Trophoblast cell (in vitro differentiated cells and primary cell): ENCODE results near the gene ATP2C2.

Experiments
- DNase-seq, 2 donors: peaks; one replicate each; pipeline ENCODE4 v3.0.0-alpha.2; 2016
- H2AFZ ChIP-seq: 2 replicates; pipeline ENCODE4 v1.6.1; 2013; ENCODE audit warnings: low read length, moderate library complexity, mild to moderate bottlenecking; ENCODE audit not compliant: insufficient read depth, poor library complexity
- H2AK5ac ChIP-seq: 2 replicates; pipeline ENCODE4 v1.6.1; 2013; ENCODE audit warnings: mild to moderate bottlenecking, low read length
- H2BK120ac ChIP-seq: 2 replicates; pipeline ENCODE4 v1.6.1; 2013; ENCODE audit warnings: low read length, mild to moderate bottlenecking, moderate library complexity; ENCODE audit not compliant: insufficient read depth, poor library complexity
- H2BK12ac ChIP-seq: 2 replicates; pipeline ENCODE4 v1.6.1; 2013; ENCODE audit warnings: mild to moderate bottlenecking, low read length, moderate library complexity
- H2BK5ac ChIP-seq: 2 replicates; pipeline ENCODE4 v1.6.1; 2013; ENCODE audit warnings: low read length, low read depth, moderate library complexity, mild to moderate bottlenecking; ENCODE audit not compliant: poor library complexity
- H3K14ac ChIP-seq: 2 replicates; pipeline ENCODE4 v1.6.1; 2013; ENCODE audit warnings: mild to moderate bottlenecking, low read length
- H3K18ac ChIP-seq: 2 replicates; pipeline ENCODE4 v1.6.1; 2013; ENCODE audit warnings: mild to moderate bottlenecking, low read length
- H3K23ac ChIP-seq: 2 replicates; pipeline ENCODE4 v1.6.1; 2013; ENCODE audit warnings: low read length
- H3K27ac ChIP-seq: 2 replicates; pipeline ENCODE4 v1.5.1; 2013; ENCODE audit warnings: low read depth, mild to moderate bottlenecking, inconsistent platforms, low read length, moderate library complexity
- H3K27me3 ChIP-seq: 2 replicates; pipeline ENCODE4 v1.6.1; 2013; ENCODE audit warnings: inconsistent platforms, mild to moderate bottlenecking, low read length, moderate library complexity; ENCODE audit not compliant: insufficient read depth
- H3K36me3 ChIP-seq, 2 experiments: 1 replicate in 1 of 2; 2 replicates in 1 of 2; pipeline ENCODE4 v1.6.1; 2013; ENCODE audit warnings: low read length in 2 of 2, mild to moderate bottlenecking in 2 of 2, moderate library complexity in 1 of 2; ENCODE audit not compliant: insufficient read depth in 2 of 2, control insufficient read depth in 1 of 2
- H3K4ac ChIP-seq: 2 replicates; pipeline ENCODE4 v1.6.1; 2013; ENCODE audit warnings: low read depth, mild to moderate bottlenecking, low read length, moderate library complexity
- H3K4me1 ChIP-seq, 2 experiments: 1 replicate in 1 of 2; 2 replicates in 1 of 2; pipeline ENCODE4 v1.6.1; 2013; ENCODE audit warnings: low read length in 2 of 2, mild to moderate bottlenecking in 2 of 2, moderate library complexity in 1 of 2; ENCODE audit not compliant: insufficient read depth in 2 of 2, control insufficient read depth in 1 of 2
- H3K4me2 ChIP-seq: 2 replicates; pipeline ENCODE4 v1.6.1; 2013; ENCODE audit warnings: inconsistent platforms, mild to moderate bottlenecking, low read length, moderate library complexity
- H3K4me3 ChIP-seq: 2 replicates; pipeline ENCODE4 v1.5.1; 2013; ENCODE audit warnings: mild to moderate bottlenecking, low read depth, low read length, inconsistent platforms
- H3K79me1 ChIP-seq: one replicate; pipeline ENCODE4 v1.6.1; 2013; ENCODE audit warnings: low read length
- H3K79me2 ChIP-seq: 2 replicates; pipeline ENCODE4 v1.6.1; 2013; ENCODE audit warnings: low read length, mild to moderate bottlenecking; ENCODE audit not compliant: control insufficient read depth, insufficient read depth, poor library complexity
- H3K9ac ChIP-seq: 2 replicates; pipeline ENCODE4 v1.6.1; 2013; ENCODE audit warnings: mild to moderate bottlenecking, low read length
- H3K9me3 ChIP-seq: 2 replicates; pipeline ENCODE4 v1.6.1; 2013; ENCODE audit warnings: low read depth, mild to moderate bottlenecking, control low read depth, inconsistent platforms, low read length; ENCODE audit not compliant: insufficient read depth
- H4K12ac ChIP-seq: 2 replicates; pipeline ENCODE4 v1.6.1; 2013; ENCODE audit warnings: low read depth, mild to moderate bottlenecking, low read length, moderate library complexity
- H4K8ac ChIP-seq: 2 replicates; pipeline ENCODE4 v1.6.1; 2013; ENCODE audit warnings: low read depth, mild to moderate bottlenecking, low read length, moderate library complexity
- H4K91ac ChIP-seq: one replicate; pipeline ENCODE4 v1.6.1; 2013; ENCODE audit warnings: low read depth, mild to moderate bottlenecking, low read length, moderate library complexity
- WGBS: extraction: QIAGEN DNeasy Blood & Tissue Kit; methylation state at CpG from one replicate; pipeline ENCODE4 v1.1.7; 2013; ENCODE audit warnings: missing lambda C conversion rate; ENCODE audit not compliant: insufficient read length, insufficient coverage; ENCODE audit errors: extremely low coverage; 5-methylcytosine and 5-hydroxymethylcytosine counted together

Gene ATP2C2

DNA sequence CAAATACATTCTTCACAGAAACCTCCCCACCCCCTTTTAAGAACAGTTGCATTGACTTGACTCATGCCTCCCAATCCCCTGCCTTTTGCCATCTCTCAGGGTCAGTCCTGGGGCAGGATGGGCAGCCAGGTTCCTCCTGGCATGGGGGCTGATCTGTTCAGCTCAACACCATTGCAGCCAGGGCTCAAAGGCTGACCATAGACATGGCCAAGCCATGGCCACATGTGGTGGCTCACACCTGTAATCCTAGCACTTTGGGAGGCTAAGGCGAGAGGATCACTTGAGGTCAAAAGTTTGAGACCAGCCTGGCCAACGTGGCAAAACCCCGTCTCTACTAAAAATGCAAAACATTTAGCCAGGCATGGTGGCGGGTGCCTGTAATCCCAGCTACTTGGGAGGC is 14.1 kb downstream of the ATP2C2 start:
- no peak overlapping the region for H4K8ac ChIP-seq
- H2BK5ac ChIP-seq: no peak overlapping the region
- no peaks in the 10 kb centered on the region for H3K79me2 ChIP-seq
- H3K9ac ChIP-seq: no peak overlapping the region
- no peak for DNase-seq
- H3K23ac ChIP-seq: peak overlapping the region; percentile 40
- no peak overlapping the region for H2BK120ac ChIP-seq
- no peak overlapping the region for H3K18ac ChIP-seq
- no peak overlapping the region for H3K4ac ChIP-seq
- H2AK5ac ChIP-seq: no peak overlapping the region
- H3K4me3 ChIP-seq: peak overlapping the region; percentile 31
- no peak overlapping the region for H3K4me2 ChIP-seq
- H3K27ac ChIP-seq: no peak overlapping the region
- no CpG with 5 or more reads among the region's 4 CpGs for WGBS
- H3K79me1 ChIP-seq: no peaks in the 10 kb centered on the region
- no peak overlapping the region for H4K91ac ChIP-seq
- no peaks in the 10 kb centered on the region for H3K27me3 ChIP-seq
- H3K4me1 ChIP-seq: peaks cover 4 to 10% of the 10 kb centered on the region in 2 experiments
- H4K12ac ChIP-seq: no peak overlapping the region
- peaks cover 2% of the 10 kb centered on the region for H3K9me3 ChIP-seq
- no peak overlapping the region for H3K14ac ChIP-seq
- H2BK12ac ChIP-seq: no peak overlapping the region
- no peak overlapping the region for H2AFZ ChIP-seq
- H3K36me3 ChIP-seq: no peaks in the 10 kb centered on the region

DNA sequence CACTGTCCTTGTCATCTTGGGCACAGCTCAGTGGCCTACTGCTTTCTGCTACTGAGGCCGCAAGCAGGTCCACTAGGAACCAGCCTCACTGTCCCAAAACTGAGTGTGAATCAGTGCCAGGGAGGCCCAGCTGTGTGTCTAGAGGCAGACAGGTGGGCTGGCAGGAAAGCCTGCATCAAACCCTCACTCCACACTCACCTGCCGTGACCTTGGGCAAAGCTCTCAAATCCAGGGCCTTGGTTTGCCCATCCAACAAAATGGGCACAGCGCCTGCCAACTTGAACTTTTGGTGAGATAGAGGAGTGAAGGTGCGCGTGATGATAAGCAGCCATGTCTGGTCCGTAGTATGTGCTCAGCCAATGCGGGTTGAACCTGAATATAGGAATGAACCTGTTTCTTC is 14.8 kb downstream of the ATP2C2 start:
- H3K9ac ChIP-seq: no peak overlapping the region
- no peak overlapping the region for H4K8ac ChIP-seq
- no peak overlapping the region for H2AFZ ChIP-seq
- no peak overlapping the region for H2BK12ac ChIP-seq
- H2BK120ac ChIP-seq: no peak overlapping the region
- no peak for DNase-seq
- no peak overlapping the region for H4K12ac ChIP-seq
- no peak overlapping the region for H3K18ac ChIP-seq
- no CpG with 5 or more reads among the region's 7 CpGs for WGBS
- H3K79me1 ChIP-seq: no peaks in the 10 kb centered on the region
- no peaks in the 10 kb centered on the region for H3K27me3 ChIP-seq
- H3K36me3 ChIP-seq: no peaks in the 10 kb centered on the region
- H3K4me2 ChIP-seq: no peak overlapping the region
- H2BK5ac ChIP-seq: no peak overlapping the region
- no peak overlapping the region for H3K23ac ChIP-seq
- H4K91ac ChIP-seq: no peak overlapping the region
- peaks cover 2% of the 10 kb centered on the region for H3K9me3 ChIP-seq
- H3K4ac ChIP-seq: no peak overlapping the region
- no peak overlapping the region for H3K27ac ChIP-seq
- no peak overlapping the region for H3K4me3 ChIP-seq
- H3K79me2 ChIP-seq: no peaks in the 10 kb centered on the region
- H3K14ac ChIP-seq: no peak overlapping the region
- peaks cover 4 to 10% of the 10 kb centered on the region in 2 experiments for H3K4me1 ChIP-seq
- H2AK5ac ChIP-seq: no peak overlapping the region

DNA sequence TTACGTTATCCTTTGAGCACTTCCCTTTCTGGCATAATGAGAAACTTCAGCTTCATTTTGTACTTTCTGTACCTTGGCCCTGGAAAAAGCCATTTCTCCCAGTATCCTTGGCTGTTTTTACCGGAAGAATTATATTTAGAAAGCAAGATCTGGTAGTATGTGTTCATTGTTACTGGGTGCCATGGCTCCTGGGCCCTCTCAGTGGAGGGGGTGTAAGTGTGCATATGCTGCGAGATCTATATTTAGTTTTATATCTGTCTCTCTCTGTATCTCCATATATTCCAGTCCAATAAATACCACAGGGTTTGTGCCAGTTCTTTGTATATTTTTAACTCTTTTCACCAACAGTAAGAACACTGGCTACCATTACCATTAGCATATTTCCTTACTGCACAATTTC is 17.7 kb downstream of the ATP2C2 start:
- DNase-seq: no peak
- Histone ChIP-seq H3K4ac (no peak overlapping the region), H4K12ac (no peak overlapping the region), H2AFZ (no peak overlapping the region), H3K9me3 (peaks cover 5% of the 10 kb centered on the region), H2BK5ac (no peak overlapping the region), H3K79me1 (no peaks in the 10 kb centered on the region), H3K4me2 (no peak overlapping the region), H2BK12ac (no peak overlapping the region), H3K79me2 (no peaks in the 10 kb centered on the region), H3K23ac (no peak overlapping the region), H3K36me3 (no peaks in the 10 kb centered on the region), H3K18ac (no peak overlapping the region), H4K8ac (no peak overlapping the region), H3K27ac (no peak overlapping the region), H3K4me1 (peaks cover 0 to 2% of the 10 kb centered on the region in 2 experiments), H2BK120ac (no peak overlapping the region), H3K14ac (no peak overlapping the region), H3K9ac (no peak overlapping the region), H4K91ac (no peak overlapping the region), H2AK5ac (no peak overlapping the region), H3K4me3 (no peak overlapping the region), H3K27me3 (no peaks in the 10 kb centered on the region)
- no CpG with 5 or more reads among the region's 3 CpGs for WGBS

DNA sequence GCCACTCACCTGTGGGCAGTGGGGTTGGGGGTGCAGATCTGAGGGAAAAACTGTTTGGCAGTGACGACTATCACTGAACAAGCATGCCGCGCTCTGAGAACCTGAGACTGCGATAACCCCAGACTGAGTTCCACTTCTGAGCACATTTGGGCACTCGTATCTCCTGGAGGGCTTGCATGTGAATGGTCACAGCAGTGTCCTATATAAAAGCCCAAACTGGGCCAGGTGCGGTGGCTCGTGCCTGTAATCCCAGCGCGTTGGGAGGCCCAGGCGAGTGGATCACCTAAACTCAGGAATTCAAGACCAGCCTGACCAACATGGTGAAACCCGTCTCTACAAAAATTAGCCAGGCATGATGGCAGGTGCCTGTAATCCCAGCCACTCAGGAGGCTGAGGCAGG is 18.7 kb downstream of the ATP2C2 start:
- H4K8ac ChIP-seq: no peak overlapping the region
- H3K36me3 ChIP-seq: no peaks in the 10 kb centered on the region
- no CpG with 5 or more reads among the region's 11 CpGs for WGBS
- H3K4ac ChIP-seq: no peak overlapping the region
- no peak overlapping the region for H2BK12ac ChIP-seq
- peaks cover 0 to 2% of the 10 kb centered on the region in 2 experiments for H3K4me1 ChIP-seq
- no peak overlapping the region for H2BK5ac ChIP-seq
- no peak overlapping the region for H2AFZ ChIP-seq
- no peak overlapping the region for H3K4me3 ChIP-seq
- H3K79me1 ChIP-seq: no peaks in the 10 kb centered on the region
- no peak overlapping the region for H4K12ac ChIP-seq
- no peak overlapping the region for H3K4me2 ChIP-seq
- no peak overlapping the region for H3K23ac ChIP-seq
- no peak overlapping the region for H4K91ac ChIP-seq
- H3K14ac ChIP-seq: no peak overlapping the region
- no peaks in the 10 kb centered on the region for H3K79me2 ChIP-seq
- no peak for DNase-seq
- no peak overlapping the region for H2AK5ac ChIP-seq
- no peak overlapping the region for H3K9ac ChIP-seq
- no peak overlapping the region for H3K18ac ChIP-seq
- no peak overlapping the region for H2BK120ac ChIP-seq
- peaks cover 5% of the 10 kb centered on the region for H3K9me3 ChIP-seq
- H3K27me3 ChIP-seq: no peaks in the 10 kb centered on the region
- no peak overlapping the region for H3K27ac ChIP-seq
